Activated T-cell treated with anti-CD3 and anti-CD28 coated beads, Interleukin-2, amount 50 U/mL, for 4 hours (primary cell): ENCODE data around the gene GNA12. TPM values are rescaled to one million over a fixed set of nuclear protein-coding genes. Genes with fewer than 3 reads are reported as not detected.
A peak's percentile ranks its signal among the peaks of the same experiment; 100 is the strongest.
"Not testable (repeated sequence)": the region's sequence is repeated elsewhere in the genome, so short reads cannot be mapped to it uniquely, and the experiment has no call there.

Source experiments
- ATAC-seq, 2 donors: fragments of 200-7000 bp; cut with Tn5 transposase; one replicate each; pipeline ENCODE4 v1.10.0; 2021
- DNase-seq: peaks from one replicate; pipeline ENCODE4 v3.0.0-alpha.2; 2020
- H3K27me3 Mint-ChIP-seq: one replicate; pipeline ENCODE4 v1.8.0; 2021; ENCODE audit warnings: low read depth, mixed read lengths
- H3K36me3 Mint-ChIP-seq: one replicate; pipeline ENCODE4 v1.8.0; 2022; ENCODE audit warnings: mixed read lengths; ENCODE audit not compliant: insufficient read depth
- H3K4me1 Mint-ChIP-seq: one replicate; pipeline ENCODE4 v1.8.0; 2021; ENCODE audit warnings: low read depth, mixed read lengths
- H3K4me3 Mint-ChIP-seq: one replicate; pipeline ENCODE4 v1.8.0; 2021; ENCODE audit warnings: mild to moderate bottlenecking, moderate library complexity, mixed read lengths
- H3K9me3 Mint-ChIP-seq: one replicate; pipeline ENCODE4 v1.8.0; 2021; ENCODE audit warnings: mixed read lengths
- total RNA-seq, 3 donors: library from RNA; stranded (reverse); gene quantifications; one replicate each; pipeline ENCODE4 v1.2.1, GENCODE V29; 2021

The GNA12 gene
- total RNA-seq, 3 donors from 2014 or later, result 23.7 to 25.7 (median 25.0) TPM

DNA sequence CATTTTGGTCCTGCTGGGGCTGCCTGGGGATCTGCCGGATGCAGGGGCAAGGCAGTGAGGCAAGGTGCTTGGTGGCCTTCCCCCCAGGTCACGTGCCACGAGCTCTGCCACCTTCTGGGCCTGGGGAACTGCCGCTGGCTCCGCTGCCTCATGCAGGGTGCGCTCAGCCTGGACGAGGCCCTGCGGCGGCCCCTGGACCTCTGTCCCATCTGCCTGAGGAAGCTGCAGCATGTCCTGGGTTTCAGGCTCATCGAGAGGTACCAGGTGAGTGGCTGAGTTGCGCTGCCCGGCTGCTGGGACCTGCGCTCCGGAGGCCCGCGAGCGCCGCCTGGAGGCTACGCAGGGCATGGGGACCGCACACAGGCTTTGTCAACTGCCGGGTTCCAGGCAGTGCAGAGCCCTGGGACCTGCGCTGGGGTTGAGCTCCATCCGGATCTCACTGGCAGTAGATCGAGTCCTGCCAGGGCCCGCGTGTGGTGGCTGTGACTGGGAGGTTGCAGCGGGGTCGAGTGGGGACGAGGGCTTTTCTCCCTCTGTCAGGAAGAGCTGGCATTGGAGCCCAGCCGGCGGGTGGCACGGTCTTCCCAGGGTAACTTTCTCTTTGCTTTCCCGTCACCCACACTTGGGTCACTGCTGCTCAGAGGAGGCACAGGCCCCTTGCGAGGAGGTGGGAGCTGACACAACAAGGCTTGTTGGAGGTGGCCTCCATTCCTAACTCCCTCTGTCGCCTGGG is 134.4 kb downstream of the GNA12 start:
- Mint-ChIP-seq H3K36me3 (no peaks in the 10 kb centered on the region), H3K9me3 (no peaks in the 10 kb centered on the region), H3K4me3 (peak overlapping the region; percentile 70), H3K4me1 (peaks cover 29% of the 10 kb centered on the region), H3K27me3 (no peaks in the 10 kb centered on the region)
- DNase-seq (peak; percentile 75), ATAC-seq (peak; percentile 90 to 93)

DNA sequence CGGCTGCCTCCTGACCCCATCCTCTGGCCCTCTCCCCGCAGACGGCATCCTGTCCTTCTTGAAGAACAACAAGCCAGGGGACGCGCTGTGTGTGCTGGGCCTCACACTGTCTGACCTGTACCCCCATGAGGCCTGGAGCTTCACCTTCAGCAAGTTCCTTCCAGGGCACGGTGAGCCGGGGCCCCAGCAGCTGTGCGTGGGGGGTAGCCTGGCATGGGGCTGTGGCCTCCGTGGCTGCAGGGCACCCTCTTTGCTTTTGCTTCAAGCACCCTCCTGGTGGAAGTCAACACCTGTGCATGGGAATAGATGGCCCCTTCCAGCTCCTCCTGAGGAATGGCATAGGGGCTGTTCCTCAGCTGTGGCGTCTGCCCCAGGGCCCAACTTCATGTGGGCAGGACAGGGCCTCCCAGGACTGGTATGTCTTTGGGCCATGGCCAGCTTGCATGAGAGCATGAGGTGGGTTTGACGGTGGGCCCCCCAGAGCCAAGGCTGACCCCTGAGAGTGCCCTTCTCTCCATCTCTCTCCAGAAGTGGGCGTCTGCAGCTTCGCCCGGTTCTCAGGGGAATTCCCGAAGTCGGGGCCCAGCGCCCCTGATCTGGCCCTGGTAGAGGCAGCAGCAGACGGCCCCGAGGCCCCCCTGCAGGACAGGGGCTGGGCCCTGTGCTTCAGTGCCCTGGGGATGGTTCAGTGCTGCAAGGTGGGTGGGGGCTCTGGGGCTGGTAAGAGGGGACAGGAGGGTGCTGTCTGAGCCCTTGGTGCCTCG is 135.4 kb downstream of the GNA12 start:
- H3K4me1 Mint-ChIP-seq, result peaks cover 20% of the 10 kb centered on the region
- H3K9me3 Mint-ChIP-seq, result no peaks in the 10 kb centered on the region
- ATAC-seq, result no peak
- H3K4me3 Mint-ChIP-seq, result no peak overlapping the region
- H3K27me3 Mint-ChIP-seq, result no peaks in the 10 kb centered on the region
- DNase-seq, result no peak
- no peaks in the 10 kb centered on the region for H3K36me3 Mint-ChIP-seq

GRCh38 chr7:2708041-2708440 is 136.1 kb downstream of the GNA12 start:
- H3K9me3 Mint-ChIP-seq, result no peaks in the 10 kb centered on the region
- no peak overlapping the region for H3K4me3 Mint-ChIP-seq
- H3K4me1 Mint-ChIP-seq, result peaks cover 20% of the 10 kb centered on the region
- ATAC-seq, result no peak
- no peaks in the 10 kb centered on the region for H3K36me3 Mint-ChIP-seq
- H3K27me3 Mint-ChIP-seq, result no peaks in the 10 kb centered on the region
- DNase-seq, result no peak

- no peak overlapping the region for H3K4me3 Mint-ChIP-seq
- no peaks in the 10 kb centered on the region for H3K9me3 Mint-ChIP-seq
- DNase-seq (no peak), ATAC-seq (no peak)
- H3K36me3 Mint-ChIP-seq, result no peaks in the 10 kb centered on the region
- H3K4me1 Mint-ChIP-seq, result peaks cover 20% of the 10 kb centered on the region
- H3K27me3 Mint-ChIP-seq, result no peaks in the 10 kb centered on the region
These were observed 136.6 kb downstream of the GNA12 start for GRCh38 chr7:2707481-2707880.

- Mint-ChIP-seq H3K27me3 (no peaks in the 10 kb centered on the region), H3K4me1 (peaks cover 20% of the 10 kb centered on the region), H3K9me3 (no peaks in the 10 kb centered on the region), H3K4me3 (no peak overlapping the region), H3K36me3 (no peaks in the 10 kb centered on the region)
- no peak for ATAC-seq
- no peak for DNase-seq
These were observed 137.4 kb downstream of the GNA12 start for GRCh38 chr7:2706685-2707126.

DNA sequence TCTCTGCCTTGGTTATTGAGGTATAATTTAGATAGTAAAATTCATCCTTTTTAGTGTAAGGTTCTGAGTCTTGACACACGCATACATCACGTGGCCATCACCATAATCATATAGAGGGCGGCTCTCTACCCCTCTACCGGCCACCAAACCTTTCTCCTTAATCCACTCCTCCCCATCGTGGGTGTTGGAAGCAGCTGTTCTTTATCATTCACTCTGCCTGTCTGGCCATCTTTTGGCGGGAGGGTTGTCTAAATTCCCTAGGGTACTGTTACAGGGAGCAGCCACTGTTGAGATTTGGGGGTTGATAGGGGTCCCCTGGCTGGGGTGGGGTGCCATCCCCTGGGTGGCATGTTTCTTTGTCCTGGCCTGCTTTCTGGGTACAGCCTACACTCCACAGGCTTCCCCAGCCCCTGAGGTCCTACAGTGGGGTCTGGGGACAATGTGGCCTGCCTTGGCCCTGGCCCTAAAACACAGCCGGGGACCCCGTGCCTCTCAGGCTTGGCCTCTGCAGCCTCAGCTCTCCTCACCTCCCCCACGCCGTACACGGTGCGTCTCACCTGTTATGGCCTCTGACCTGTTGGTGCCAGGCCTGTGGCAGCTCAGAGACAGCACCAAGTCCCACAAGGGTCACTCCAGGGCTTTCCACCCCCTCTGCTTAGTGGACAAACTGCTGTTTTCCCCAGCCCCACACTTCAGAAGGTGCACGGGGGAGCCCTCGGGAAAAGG is 138.6 kb downstream of the GNA12 start:
- no peaks in the 10 kb centered on the region for H3K9me3 Mint-ChIP-seq
- no peaks in the 10 kb centered on the region for H3K36me3 Mint-ChIP-seq
- H3K4me3 Mint-ChIP-seq, result no peak overlapping the region
- peaks cover 12% of the 10 kb centered on the region for H3K4me1 Mint-ChIP-seq
- no peak for ATAC-seq
- no peak for DNase-seq
- no peaks in the 10 kb centered on the region for H3K27me3 Mint-ChIP-seq

DNA sequence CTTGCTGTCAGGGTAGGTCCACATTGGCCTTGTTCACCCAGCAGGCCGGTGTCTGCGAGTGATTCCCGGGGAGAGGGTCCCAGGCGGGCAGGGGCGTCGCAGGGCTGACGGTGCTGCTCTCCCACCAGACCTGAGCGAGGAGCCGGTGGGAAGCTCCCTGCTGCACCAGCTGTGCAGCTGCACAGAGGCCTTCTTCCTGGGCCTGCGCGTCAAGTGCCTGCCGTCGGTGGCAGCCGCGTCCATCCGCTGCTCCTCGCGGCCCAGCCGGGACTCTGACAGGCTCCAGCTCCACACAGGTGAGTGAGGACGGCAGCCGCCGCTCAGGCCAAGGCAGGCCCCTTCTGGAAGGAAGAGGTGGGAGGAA is 141.5 kb downstream of the GNA12 start:
- Mint-ChIP-seq H3K4me3 (no peak overlapping the region), H3K4me1 (peaks cover 22% of the 10 kb centered on the region), H3K9me3 (no peaks in the 10 kb centered on the region), H3K36me3 (no peaks in the 10 kb centered on the region), H3K27me3 (no peaks in the 10 kb centered on the region)
- DNase-seq (no peak), ATAC-seq (no peak)

DNA sequence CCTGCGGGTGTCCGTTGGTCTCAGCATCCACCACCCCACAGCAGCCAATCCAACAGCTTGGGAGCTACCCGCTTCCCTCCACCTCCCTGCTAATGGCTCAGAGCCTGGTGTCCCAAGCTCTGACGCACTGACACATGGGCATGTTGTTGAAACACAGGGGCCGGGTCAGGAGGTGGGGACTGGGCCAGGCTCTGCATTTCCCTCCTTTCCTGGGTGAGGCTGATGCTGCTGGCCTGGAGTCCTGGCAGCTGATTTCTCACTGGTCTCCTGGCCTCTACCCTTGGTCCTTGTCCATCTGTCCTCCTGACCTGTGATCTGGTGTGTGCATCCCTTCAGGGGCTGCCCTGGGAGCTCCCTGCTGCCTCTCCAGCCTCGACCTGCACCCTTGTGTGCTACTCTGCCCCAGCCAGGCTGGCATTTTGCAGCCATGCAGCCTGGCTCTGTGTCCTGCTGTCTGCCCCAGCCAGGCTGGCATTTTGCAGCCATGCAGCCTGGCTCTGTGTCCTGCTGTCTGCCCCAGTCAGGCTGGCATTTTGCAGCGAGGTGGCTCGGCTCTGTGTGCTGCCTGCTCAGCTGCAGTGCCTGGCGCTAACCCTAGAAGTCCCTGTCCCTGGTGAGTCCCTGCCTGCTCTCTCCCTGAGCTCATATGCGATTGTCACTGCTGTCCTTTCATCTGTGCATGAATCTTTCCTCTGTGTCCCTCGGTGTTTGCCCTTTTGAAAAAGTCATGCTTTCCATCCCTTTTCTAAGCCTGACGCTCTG is 142.1 kb downstream of the GNA12 start:
- peaks cover 22% of the 10 kb centered on the region for H3K4me1 Mint-ChIP-seq
- H3K4me3 Mint-ChIP-seq, result no peak overlapping the region
- DNase-seq, result no peak
- H3K9me3 Mint-ChIP-seq, result no peaks in the 10 kb centered on the region
- ATAC-seq, result no peak
- no peaks in the 10 kb centered on the region for H3K27me3 Mint-ChIP-seq
- H3K36me3 Mint-ChIP-seq, result no peaks in the 10 kb centered on the region

DNA sequence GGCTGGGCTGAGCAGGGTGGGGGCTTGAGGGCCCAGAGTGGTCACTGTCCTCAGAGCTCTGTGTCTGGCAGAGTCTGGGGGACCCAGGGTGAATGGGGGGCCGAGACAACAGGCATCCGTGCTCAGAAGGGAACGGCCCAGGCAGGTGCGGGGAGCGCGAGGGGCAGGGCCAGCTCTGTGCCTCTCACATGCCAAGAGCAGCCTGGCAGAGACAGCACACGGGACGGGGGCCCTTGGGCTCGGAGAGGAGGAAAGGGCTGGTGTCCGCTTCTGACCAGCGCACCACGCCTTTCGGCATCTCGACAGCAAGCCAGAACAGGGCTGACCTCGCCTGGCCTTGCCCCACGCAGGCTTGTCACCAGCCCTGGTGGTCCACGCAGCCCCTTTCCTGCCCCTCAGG is 142.7 kb downstream of the GNA12 start:
- Mint-ChIP-seq H3K4me3 (no peak overlapping the region), H3K9me3 (no peaks in the 10 kb centered on the region), H3K27me3 (no peaks in the 10 kb centered on the region), H3K36me3 (no peaks in the 10 kb centered on the region), H3K4me1 (peaks cover 22% of the 10 kb centered on the region)
- DNase-seq (no peak), ATAC-seq (no peak)

DNA sequence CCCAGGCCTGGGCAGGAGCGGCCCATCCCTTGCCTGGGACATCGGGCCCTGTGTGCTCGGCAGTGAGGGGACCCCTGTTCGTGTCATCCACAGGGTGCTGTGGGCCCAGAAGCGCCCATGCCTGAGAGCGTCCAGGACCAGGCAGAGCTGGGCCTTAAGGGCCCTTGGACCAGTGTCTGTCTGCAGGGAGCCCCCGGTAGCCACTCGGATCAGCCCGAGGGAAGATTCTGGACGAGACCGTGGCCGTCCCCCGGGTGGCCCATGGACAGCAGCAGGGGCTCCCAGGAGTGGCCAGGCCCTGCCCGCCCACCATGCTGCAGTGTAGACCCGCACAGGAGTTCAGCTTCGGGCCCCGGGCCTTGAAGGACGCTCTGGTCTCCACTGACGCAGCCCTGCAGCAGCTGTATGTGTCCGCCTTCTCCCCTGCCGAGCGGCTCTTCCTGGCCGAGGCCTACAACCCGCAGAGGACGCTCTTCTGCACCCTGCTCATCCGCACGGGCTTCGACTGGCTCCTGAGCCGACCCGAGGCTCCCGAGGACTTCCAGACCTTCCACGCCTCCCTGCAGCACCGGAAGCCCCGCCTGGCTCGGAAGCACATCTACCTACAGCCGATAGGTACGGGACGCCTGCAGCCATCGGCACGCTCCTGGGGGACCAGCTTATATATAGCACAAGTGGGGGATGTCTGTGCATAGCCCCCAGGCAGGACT is 143.8 kb downstream of the GNA12 start:
- no peak for ATAC-seq
- no peaks in the 10 kb centered on the region for H3K27me3 Mint-ChIP-seq

GRCh38 chr7:2699289-2699620 is 144.9 kb downstream of the GNA12 start:
- Mint-ChIP-seq H3K4me3 (peak overlapping the region; percentile 44), H3K4me1 (peaks cover 22% of the 10 kb centered on the region), H3K9me3 (no peaks in the 10 kb centered on the region), H3K27me3 (no peaks in the 10 kb centered on the region), H3K36me3 (no peaks in the 10 kb centered on the region)
- DNase-seq (no peak), ATAC-seq (no peak)

More for the DNA sequence above, 143.8 kb downstream of the GNA12 start:
- H3K4me3 Mint-ChIP-seq, result peak overlapping the region; percentile 9
- no peaks in the 10 kb centered on the region for H3K36me3 Mint-ChIP-seq
- no peak for DNase-seq
- peaks cover 22% of the 10 kb centered on the region for H3K4me1 Mint-ChIP-seq
- H3K9me3 Mint-ChIP-seq, result no peaks in the 10 kb centered on the region

DNA sequence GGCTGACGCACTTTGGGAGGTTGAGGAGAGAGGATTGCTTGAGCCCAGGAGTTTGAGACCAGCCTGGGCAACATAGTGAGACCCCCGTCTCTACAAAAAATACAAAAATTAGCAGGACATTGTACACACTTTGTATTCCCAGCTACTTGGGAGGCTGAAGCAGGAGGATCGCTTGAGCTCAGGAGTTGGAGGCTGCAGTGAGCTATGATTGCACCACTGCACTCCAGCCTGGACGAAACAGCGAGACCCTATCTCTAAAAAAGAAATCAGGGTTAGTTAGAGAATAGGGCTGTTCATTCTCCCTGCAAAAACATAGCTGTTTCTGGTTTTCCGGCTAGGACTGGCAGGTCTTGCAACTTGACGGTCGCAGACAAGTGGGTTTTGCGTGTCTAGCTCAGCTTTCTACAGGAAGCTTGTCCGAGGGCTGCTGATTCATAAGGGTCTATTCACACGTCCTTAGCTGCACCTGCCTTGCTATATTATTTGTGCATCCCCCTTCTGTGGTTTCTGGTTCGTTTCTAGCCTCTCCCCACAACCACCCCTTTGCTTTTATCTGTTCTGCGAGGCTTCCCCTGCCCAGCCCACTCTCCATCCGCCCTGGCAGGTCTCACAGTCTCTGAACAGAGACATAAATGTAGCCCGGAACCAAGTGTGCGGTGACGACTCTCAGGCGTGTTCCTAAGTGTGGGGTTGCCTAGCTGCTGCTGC is 145.4 kb downstream of the GNA12 start:
- Mint-ChIP-seq H3K36me3 (no peaks in the 10 kb centered on the region), H3K4me1 (peaks cover 22% of the 10 kb centered on the region), H3K9me3 (no peaks in the 10 kb centered on the region), H3K27me3 (no peaks in the 10 kb centered on the region), H3K4me3 (peak overlapping the region; percentile 44)
- peak; percentile 47 for DNase-seq
- ATAC-seq, result peak; percentile 92 to 93

GRCh38 chr7:2694122-2694436 is 150.0 kb downstream of the GNA12 start:
- not testable (repeated sequence) for H3K9me3 Mint-ChIP-seq

More at GRCh38 chr7:2694122-2694436, 150.0 kb downstream of the GNA12 start:
- H3K4me3 Mint-ChIP-seq, H3K36me3 Mint-ChIP-seq, DNase-seq, ATAC-seq: not testable (repeated sequence)
- Mint-ChIP-seq H3K27me3 (peaks cover 20% of the 10 kb centered on the region), H3K4me1 (peaks cover 16% of the 10 kb centered on the region)
